Measurements from ENCODE around the gene TBCE.

GRCh38 chr1:235343726-235344125, 23.5 kb upstream of the TBCE start:
- TF ChIP-seq, protein P1, sequence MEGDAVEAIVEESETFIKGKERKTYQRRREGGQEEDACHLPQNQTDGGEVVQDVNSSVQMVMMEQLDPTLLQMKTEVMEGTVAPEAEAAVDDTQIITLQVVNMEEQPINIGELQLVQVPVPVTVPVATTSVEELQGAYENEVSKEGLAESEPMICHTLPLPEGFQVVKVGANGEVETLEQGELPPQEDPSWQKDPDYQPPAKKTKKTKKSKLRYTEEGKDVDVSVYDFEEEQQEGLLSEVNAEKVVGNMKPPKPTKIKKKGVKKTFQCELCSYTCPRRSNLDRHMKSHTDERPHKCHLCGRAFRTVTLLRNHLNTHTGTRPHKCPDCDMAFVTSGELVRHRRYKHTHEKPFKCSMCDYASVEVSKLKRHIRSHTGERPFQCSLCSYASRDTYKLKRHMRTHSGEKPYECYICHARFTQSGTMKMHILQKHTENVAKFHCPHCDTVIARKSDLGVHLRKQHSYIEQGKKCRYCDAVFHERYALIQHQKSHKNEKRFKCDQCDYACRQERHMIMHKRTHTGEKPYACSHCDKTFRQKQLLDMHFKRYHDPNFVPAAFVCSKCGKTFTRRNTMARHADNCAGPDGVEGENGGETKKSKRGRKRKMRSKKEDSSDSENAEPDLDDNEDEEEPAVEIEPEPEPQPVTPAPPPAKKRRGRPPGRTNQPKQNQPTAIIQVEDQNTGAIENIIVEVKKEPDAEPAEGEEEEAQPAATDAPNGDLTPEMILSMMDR (IDR thresholded peaks at IDR 0.05), result no peak
- no peak for TF ChIP-seq ZFX (IDR thresholded peaks at IDR 0.05; ENCODE audit: borderline replicate concordance)

All from 22Rv1 (cell line).